GM19099 (cell line): ENCODE data around the gene LRRFIP1.

Source experiments
- POLR2A ChIP-seq: IDR thresholded peaks from 3 replicates; pipeline ENCODE4 v1.6.1; 2011; ENCODE audit warnings: low read depth; ENCODE audit not compliant: insufficient read length; ENCODE audit errors: extremely low read depth

The LRRFIP1 gene

DNA sequence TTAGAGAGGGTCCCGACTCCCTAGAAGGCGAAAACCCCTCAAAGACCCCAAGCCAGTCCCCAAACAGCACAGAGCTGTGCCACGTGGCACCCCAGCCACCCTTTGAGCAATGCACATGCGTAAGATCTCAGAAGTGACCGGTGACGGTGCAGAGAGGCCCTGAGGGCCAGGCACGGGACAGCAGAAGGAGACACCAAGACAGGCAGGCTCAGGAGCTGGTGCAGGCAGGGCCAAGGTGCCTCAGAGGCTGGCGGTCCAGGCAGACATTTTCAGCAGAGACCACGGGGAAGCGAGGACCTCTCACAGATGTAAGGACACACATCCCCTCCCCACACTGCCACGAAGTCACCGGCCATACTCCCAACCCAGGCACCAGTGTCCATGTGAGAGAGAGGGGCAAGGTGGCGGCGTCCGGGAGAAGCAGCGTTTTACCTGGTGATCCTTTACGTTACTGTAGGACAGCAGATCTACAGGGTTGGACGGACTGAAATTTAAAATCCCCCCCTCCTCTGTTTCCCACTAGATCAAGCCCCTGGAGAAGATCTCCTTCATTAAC, 34.9 kb upstream of the LRRFIP1 start:
- TF ChIP-seq POLR2A = no peak

DNA sequence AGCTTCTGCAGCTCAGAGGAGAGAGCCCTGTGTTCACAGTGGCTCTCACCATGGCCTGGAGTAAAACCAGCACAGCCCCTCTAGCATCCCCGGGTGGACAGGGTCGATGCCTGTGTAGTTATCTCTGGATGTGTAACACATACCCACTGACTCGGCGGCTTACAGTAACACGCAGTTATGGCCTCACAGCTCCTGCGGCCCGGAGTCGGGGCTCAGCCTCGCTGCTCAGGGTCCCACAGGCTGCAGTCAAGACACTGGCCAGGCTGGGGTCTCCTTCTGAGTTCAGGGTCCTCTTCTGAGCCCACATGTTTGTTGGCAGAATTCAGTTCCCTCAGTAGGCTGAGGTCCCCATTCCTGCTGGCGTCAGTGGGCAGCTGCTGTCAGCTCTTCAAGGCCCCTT, 34.4 kb upstream of the LRRFIP1 start:
- TF ChIP-seq POLR2A = no peak

GRCh38 chr2:237593596-237594320, 33.6 kb upstream of the LRRFIP1 start:
- no peak for TF ChIP-seq POLR2A

DNA sequence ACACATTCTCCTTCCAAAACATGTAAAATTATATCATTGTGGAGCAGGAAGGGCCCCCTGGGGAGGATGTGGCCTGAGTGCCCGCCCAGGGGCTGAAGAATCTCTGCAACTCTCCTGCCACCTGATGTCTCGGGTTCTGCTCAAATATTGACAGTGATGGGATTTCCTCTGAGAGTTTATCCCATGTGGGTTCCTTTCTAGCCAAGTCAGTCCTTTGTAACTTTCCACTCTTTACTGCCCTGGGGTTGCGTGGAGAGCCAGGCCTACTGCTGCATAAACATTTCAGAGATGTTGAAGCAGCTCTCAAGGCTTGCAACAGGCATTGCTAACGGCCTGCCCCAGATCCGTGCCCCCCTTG, 32.9 kb upstream of the LRRFIP1 start:
- TF ChIP-seq POLR2A = no peak

DNA sequence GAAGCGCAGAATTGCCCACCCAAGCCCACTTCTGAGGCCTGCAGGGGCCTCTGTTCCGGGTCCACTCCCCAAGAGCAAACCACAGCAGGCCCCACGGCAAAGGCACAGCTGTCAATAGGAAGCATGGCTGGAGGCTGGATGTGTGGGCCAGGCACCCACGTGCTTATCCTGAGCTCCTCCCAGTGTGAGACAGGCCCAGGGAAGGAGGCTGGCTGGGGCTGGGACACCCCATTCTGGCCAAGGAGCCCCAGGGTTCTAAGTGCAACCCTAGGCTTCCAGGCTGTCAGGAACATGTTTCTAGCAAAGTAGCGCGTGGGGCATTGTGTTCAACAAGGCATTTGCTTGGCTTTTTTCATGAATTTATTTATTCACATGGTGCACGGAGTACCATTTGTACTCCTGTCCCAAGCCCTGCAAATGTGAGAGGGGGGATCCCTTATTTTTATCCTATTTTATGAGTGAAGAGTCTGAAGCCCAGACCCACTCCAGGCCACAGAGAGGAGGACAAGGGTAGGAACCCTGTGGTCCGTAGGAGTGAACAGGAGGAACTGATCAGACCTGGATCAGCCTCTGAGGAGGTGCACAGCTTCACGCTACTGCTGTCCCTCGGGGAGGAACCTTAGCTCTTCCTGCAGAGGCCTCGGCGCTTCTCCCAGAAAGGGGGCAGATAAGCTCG, 30.7 kb upstream of the LRRFIP1 start:
- TF ChIP-seq POLR2A = no peak

GRCh38 chr2:237597196-237598145, 29.9 kb upstream of the LRRFIP1 start:
- no peak for TF ChIP-seq POLR2A

- no peak for TF ChIP-seq POLR2A
These were observed 28.7 kb upstream of the LRRFIP1 start for GRCh38 chr2:237598468-237599208.

DNA sequence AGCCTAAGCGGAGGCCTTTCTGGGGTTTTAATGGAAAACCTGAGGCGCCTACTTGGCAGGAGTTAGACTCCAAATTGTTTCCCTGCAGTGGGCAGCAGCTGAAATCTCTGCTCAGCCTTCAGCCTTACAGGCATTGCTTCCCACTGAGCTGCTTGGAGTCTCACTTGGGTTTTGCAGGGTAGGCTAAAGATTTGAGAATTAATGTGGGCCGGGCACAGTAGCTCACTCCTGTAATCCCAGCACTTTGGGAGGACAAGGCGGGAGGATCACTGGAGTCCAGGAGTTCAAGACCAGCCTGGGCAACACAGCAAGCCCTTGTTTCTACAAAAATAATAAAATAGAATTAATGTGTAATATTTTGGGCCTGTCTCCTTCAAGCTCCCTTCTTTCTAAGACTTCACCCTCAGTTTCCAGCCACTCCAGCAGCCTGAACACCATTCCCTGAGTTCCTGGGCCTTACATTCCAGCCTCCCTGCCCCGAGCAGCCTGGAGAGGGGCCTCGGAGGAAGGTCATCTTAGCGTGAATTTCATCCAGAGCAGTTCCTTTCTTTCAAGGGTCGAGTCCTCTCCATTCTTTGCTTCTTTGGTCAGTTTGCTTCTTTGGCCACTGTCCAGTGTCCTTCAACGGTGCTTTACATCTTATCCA, 27.8 kb upstream of the LRRFIP1 start:
- TF ChIP-seq POLR2A = no peak

- TF ChIP-seq POLR2A = no peak
These were observed 27.1 kb upstream of the LRRFIP1 start for GRCh38 chr2:237600205-237600846.

DNA sequence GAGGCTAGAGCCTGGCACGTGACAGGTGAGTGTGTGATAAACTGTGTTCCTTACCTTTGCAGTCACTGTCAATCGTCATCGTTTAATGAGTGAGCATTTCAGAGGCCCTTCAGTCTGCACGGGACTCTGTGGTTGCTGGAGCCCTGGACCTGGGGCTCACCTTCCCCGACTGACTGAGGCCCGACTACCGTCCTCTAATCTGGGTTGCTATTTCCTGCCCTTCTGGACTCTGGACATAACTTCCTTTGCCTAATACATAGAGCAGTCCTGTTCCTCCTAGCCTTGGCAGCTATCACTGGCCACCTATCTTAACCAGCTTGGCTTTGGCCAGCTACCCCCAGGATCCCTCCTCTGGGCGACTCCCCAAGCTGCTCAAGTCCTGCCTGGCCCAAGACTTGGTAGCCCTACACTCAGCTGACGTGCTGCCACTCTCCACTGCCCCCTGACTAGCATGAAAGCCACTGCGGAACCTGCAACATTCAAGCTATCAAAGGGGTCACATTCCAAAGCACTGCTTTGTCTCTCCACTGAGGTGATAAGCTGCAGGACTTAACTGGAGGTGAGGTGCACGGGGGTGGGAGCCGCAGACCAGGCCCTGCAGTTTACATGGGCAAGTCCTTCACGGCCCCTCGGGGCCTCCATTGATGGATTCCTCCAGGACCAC, 25.8 kb upstream of the LRRFIP1 start:
- no peak for TF ChIP-seq POLR2A

DNA sequence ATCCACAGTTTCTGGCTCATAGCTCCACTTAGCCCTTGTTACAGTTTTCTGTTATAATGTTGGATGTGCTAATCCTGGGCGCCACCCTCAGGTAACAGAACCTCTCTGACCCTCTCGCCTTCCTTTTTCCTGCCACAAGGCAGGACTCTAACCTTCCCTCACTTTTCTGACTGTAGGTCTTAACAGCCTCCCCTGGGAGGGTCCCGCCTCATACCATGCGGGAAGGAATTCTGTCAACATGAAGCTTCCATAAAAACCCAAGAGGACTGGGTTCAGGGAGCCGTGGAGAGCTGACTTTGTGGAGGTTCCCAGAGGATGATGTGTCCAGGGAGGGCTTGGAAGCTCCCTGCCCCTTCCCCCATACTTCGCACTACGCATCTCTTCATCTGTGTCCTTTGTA, 25.0 kb upstream of the LRRFIP1 start:
- no peak for TF ChIP-seq POLR2A

GRCh38 chr2:237603049-237603717, 24.2 kb upstream of the LRRFIP1 start:
- TF ChIP-seq POLR2A = no peak
